Measurements from ENCODE around the gene PDE1C.
"Not testable (repeated sequence)": the region's sequence is repeated elsewhere in the genome, so short reads cannot be mapped to it uniquely, and the experiment has no call there.

Gene PDE1C

GRCh38 chr7:32042900-32043299 lies 27.3 kb downstream of the PDE1C start:
- DNase-seq: no peak

- peak; percentile 20 to 30 for DNase-seq
Observed at GRCh38 chr7:32039000-32039756, 31.0 kb downstream of the PDE1C start.

- DNase-seq: no peak
Observed at GRCh38 chr7:32037650-32038198, 32.5 kb downstream of the PDE1C start.

- DNase-seq: no peak
Observed at GRCh38 chr7:32036557-32036956, 33.6 kb downstream of the PDE1C start.

- DNase-seq: no peak
Observed at GRCh38 chr7:32034052-32034451, 36.2 kb downstream of the PDE1C start.

GRCh38 chr7:32033006-32033405 lies 37.2 kb downstream of the PDE1C start:
- no peak for DNase-seq

GRCh38 chr7:32032211-32032610 lies 38.0 kb downstream of the PDE1C start:
- DNase-seq: no peak

- DNase-seq: no peak
Observed at GRCh38 chr7:32030904-32031692, 39.1 kb downstream of the PDE1C start.

GRCh38 chr7:32026083-32026425 lies 44.2 kb downstream of the PDE1C start:
- DNase-seq: no peak

GRCh38 chr7:32025381-32026082 lies 44.7 kb downstream of the PDE1C start:
- DNase-seq: no peak

- DNase-seq: no peak
Observed at GRCh38 chr7:32023376-32023775, 46.8 kb downstream of the PDE1C start.

- no peak for DNase-seq
Observed at GRCh38 chr7:32022966-32023365, 47.2 kb downstream of the PDE1C start.

GRCh38 chr7:32020551-32021159 lies 49.6 kb downstream of the PDE1C start:
- DNase-seq: no peak

- DNase-seq: no peak
Observed at GRCh38 chr7:32018845-32019578, 51.2 kb downstream of the PDE1C start.

GRCh38 chr7:32015133-32015532 lies 55.1 kb downstream of the PDE1C start:
- no peak for DNase-seq

- DNase-seq: not testable (repeated sequence)
Observed at GRCh38 chr7:32013471-32013870, 56.7 kb downstream of the PDE1C start.

GRCh38 chr7:32005577-32005976 lies 64.6 kb downstream of the PDE1C start:
- DNase-seq: no peak

- no peak for DNase-seq
Observed at GRCh38 chr7:32001948-32002347, 68.3 kb downstream of the PDE1C start.

- no peak for DNase-seq
Observed at GRCh38 chr7:31997423-31997822, 72.8 kb downstream of the PDE1C start.

GRCh38 chr7:31995134-31995533 lies 75.1 kb downstream of the PDE1C start:
- no peak for DNase-seq

- DNase-seq: peak in 1 of 2 donors; percentile 26
Observed at GRCh38 chr7:31991846-31992245, 78.4 kb downstream of the PDE1C start.

GRCh38 chr7:31991406-31991805 lies 78.8 kb downstream of the PDE1C start:
- DNase-seq: no peak
